GM23338 (cell line): ENCODE results near the gene CCL17. TPM values are rescaled to one million over a fixed set of nuclear protein-coding genes. Genes with fewer than 3 reads are reported as not detected.

Source experiments
- ATAC-seq: fragments of 200-7000 bp; cut with Tn5 transposase; 3 replicates; pipeline ENCODE4 v1.9.1; 2020
- DNase-seq: peaks from one replicate; pipeline ENCODE4 v3.0.0-alpha.2; 2015; ENCODE audit warnings: low spot score
- H2AFZ ChIP-seq: fragments of 200-600 bp; sonication (generic); 2 replicates; pipeline ENCODE4 v1.8.0; 2016; ENCODE audit warnings: antibody characterized with exemption, mild to moderate bottlenecking, moderate library complexity
- H3F3A ChIP-seq: fragments of 200-600 bp; sonication (generic); replicated peaks from 2 replicates; pipeline ENCODE4 v1.8.0; 2017; ENCODE audit warnings: antibody characterized with exemption, mixed run types, low read depth
- H3K27ac ChIP-seq: fragments of 200-600 bp; sonication (generic); 2 replicates; pipeline ENCODE4 v1.6.1; 2016; ENCODE audit warnings: low read depth
- H3K27me3 ChIP-seq: fragments of 200-600 bp; sonication (generic); 2 replicates; pipeline ENCODE4 v1.8.0; 2016; ENCODE audit warnings: mild to moderate bottlenecking, mixed run types, moderate library complexity; ENCODE audit not compliant: insufficient read depth
- H3K36me3 ChIP-seq: fragments of 200-600 bp; sonication (generic); 2 replicates; pipeline ENCODE4 v1.8.0; 2016; ENCODE audit warnings: mild to moderate bottlenecking; ENCODE audit not compliant: insufficient read depth
- H3K4me1 ChIP-seq: fragments of 200-600 bp; sonication (generic); 2 replicates; pipeline ENCODE4 v1.8.0; 2016; ENCODE audit warnings: mild to moderate bottlenecking, moderate library complexity; ENCODE audit not compliant: insufficient read depth
- H3K4me2 ChIP-seq: fragments of 200-600 bp; sonication (generic); 2 replicates; pipeline ENCODE4 v1.7.1; 2017; ENCODE audit warnings: mixed run types
- H3K4me3 ChIP-seq: fragments of 200-600 bp; sonication (generic); 2 replicates; pipeline ENCODE4 v1.6.1; 2016; ENCODE audit warnings: mixed run types
- H3K79me2 ChIP-seq: fragments of 200-600 bp; sonication (generic); replicated peaks from 2 replicates; pipeline ENCODE4 v1.8.0; 2017; ENCODE audit warnings: mild to moderate bottlenecking; ENCODE audit not compliant: insufficient read depth
- H3K9me2 ChIP-seq: fragments of 200-600 bp; sonication (generic); 2 replicates; pipeline ENCODE4 v1.8.0; 2017; ENCODE audit not compliant: insufficient read depth
- H4K20me1 ChIP-seq: fragments of 200-600 bp; sonication (generic); replicated peaks from 2 replicates; pipeline ENCODE4 v1.8.0; 2017; ENCODE audit warnings: mild to moderate bottlenecking; ENCODE audit not compliant: insufficient read depth
- H3K27ac Mint-ChIP-seq: 2 replicates; pipeline ENCODE4 v1.8.0; 2020; ENCODE audit warnings: inconsistent platforms, mild to moderate bottlenecking, moderate library complexity, mixed read lengths
- H3K27me3 Mint-ChIP-seq: 3 replicates; pipeline ENCODE4 v1.8.0; 2022; ENCODE audit warnings: low read depth, mild to moderate bottlenecking, moderate library complexity, mixed read lengths, inconsistent platforms; ENCODE audit not compliant: insufficient read depth, poor library complexity
- H3K36me3 Mint-ChIP-seq: 3 replicates; pipeline ENCODE4 v1.8.0; 2021; ENCODE audit warnings: low read depth, mild to moderate bottlenecking, inconsistent platforms, moderate library complexity, mixed read lengths
- H3K4me1 Mint-ChIP-seq: 3 replicates; pipeline ENCODE4 v1.8.0; 2020; ENCODE audit warnings: mild to moderate bottlenecking, inconsistent platforms, mixed read lengths
- H3K4me3 Mint-ChIP-seq: 3 replicates; pipeline ENCODE4 v1.8.0; 2021; ENCODE audit warnings: moderate library complexity, mild to moderate bottlenecking, inconsistent platforms, mixed read lengths
- H3K9me3 Mint-ChIP-seq: 3 replicates; pipeline ENCODE4 v1.8.0; 2020; ENCODE audit warnings: moderate library complexity, mild to moderate bottlenecking, inconsistent platforms, mixed read lengths
- CREB1 ChIP-seq: fragments of 250-450 bp; sonication (Bioruptor Pico); IDR thresholded peaks from 2 replicates; pipeline ENCODE4 v1.5.0; 2020; ENCODE audit warnings: low read depth, mild to moderate bottlenecking, moderate library complexity
- CTCF ChIP-seq, 2 experiments: fragments of 200-600 bp in 1 of 2; sonication (generic) in 1 of 2; conservative IDR thresholded peaks; 2 replicates each; pipeline versions ENCODE4 v1.5.1 to v1.6.1; 2016 to 2017; ENCODE audit warnings: antibody characterized with exemption in 2 of 2, low read depth in 2 of 2, mild to moderate bottlenecking in 2 of 2, moderate library complexity in 1 of 2
- EZH2 ChIP-seq: fragments of 200-600 bp; sonication (generic); IDR thresholded peaks from one replicate; pipeline ENCODE4 v1.8.0; 2017; ENCODE audit warnings: antibody characterized with exemption, mild to moderate bottlenecking, low read depth; ENCODE audit not compliant: unreplicated experiment
- EZH2phosphoT487 ChIP-seq: fragments of 200-600 bp; sonication (generic); IDR thresholded peaks from one replicate; pipeline ENCODE4 v1.8.1; 2018; ENCODE audit warnings: antibody characterized with exemption; ENCODE audit not compliant: unreplicated experiment
- JUNB ChIP-seq: IDR thresholded peaks from one replicate; pipeline ENCODE4 v1.6.1; 2016; ENCODE audit warnings: antibody characterized with exemption; ENCODE audit not compliant: unreplicated experiment
- NANOG ChIP-seq: IDR thresholded peaks from 2 replicates; pipeline ENCODE4 v1.6.1; 2016; ENCODE audit warnings: antibody characterized with exemption, borderline replicate concordance
- POLR2AphosphoS5 ChIP-seq: IDR thresholded peaks from 2 replicates; pipeline ENCODE4 v1.6.1; 2016; ENCODE audit warnings: antibody characterized with exemption, low read depth
- STAT1 ChIP-seq: IDR thresholded peaks from one replicate; pipeline ENCODE4 v1.6.1; 2016; ENCODE audit warnings: antibody characterized with exemption; ENCODE audit not compliant: unreplicated experiment
- ZNF114 ChIP-seq: fragments of 250-450 bp; sonication (Bioruptor Pico); IDR thresholded peaks from 2 replicates; pipeline ENCODE4 v1.5.0; 2020; ENCODE audit warnings: mild to moderate bottlenecking, moderate library complexity
- ZNF331 ChIP-seq: fragments of 250-450 bp; sonication (Bioruptor Pico); IDR thresholded peaks from 2 replicates; pipeline ENCODE4 v1.5.0; 2020; ENCODE audit warnings: low read depth, mild to moderate bottlenecking, moderate library complexity
- polyA plus RNA-seq: library from polyadenylated mRNA; unstranded; fragments of >200 nt; fragmentation: Nextera tagmentation; extraction: Ambion mirVana; gene quantifications from 2 replicates; pipeline ENCODE4 v1.2.1, GENCODE V29; 2016
- total RNA-seq: library from RNA; depleted of rRNA; stranded (reverse); fragments of >200 nt; shearing (Covaris generic); gene quantifications from 2 replicates; pipeline ENCODE4 v1.2.3, GENCODE V29; 2014
- TF ChIP-seq, protein P1 (sequence below): IDR thresholded peaks from one replicate; pipeline ENCODE4 v1.6.1; 2018; ENCODE audit warnings: antibody characterized with exemption; ENCODE audit not compliant: unreplicated experiment

Gene CCL17
- total and polyA plus RNA-seq, 2 experiments from 2014 or later = not detected

DNA sequence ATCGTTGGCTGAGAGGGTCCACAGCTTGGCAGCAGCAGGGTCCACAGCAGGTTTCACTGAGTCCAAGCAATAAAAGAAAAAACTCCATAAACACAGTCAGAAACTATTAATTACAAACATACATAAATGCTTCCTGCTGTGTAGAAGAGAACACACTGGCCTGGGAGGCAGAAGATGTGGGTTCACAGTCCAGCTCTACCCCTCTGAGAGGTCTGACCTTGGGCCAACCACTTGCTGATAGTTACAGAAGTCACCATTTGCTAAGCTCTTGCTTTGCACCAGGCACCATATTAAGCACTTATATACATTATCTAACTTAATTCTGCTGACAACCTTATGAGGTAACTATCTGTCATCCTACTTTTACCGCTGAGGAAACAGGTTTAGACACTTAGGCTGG is 27.9 kb downstream of the CCL17 start:
- peaks cover 70% of the 10 kb centered on the region for H3K36me3 ChIP-seq

DNA sequence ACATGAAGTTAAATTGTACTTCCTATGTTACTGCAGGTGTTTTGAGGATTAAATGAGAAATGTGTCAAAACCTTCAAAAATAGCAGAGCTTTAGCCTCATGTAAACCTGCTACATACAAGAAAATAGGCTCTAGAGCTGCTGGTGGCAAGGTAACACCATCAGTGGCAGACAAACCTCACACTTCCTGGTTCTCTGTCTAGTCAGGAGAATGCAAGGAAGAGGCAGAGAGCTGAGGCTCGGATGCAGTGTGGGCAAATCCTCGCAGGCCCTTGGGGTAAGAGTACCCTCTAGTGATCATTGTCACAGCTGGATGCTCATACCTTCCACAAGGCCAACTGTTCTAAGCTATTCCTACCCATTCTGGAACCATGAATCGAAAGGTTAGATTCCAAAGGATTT is 28.4 kb downstream of the CCL17 start:
- H3K4me3 ChIP-seq = no peak overlapping the region
- H3K36me3 ChIP-seq = peaks cover 68% of the 10 kb centered on the region
- no peak overlapping the region for H3K4me2 ChIP-seq
- Mint-ChIP-seq H3K9me3 (no peaks in the 10 kb centered on the region; the same call in 2 of the 3 replicates), H3K4me3 (no peak overlapping the region), H3K4me1 (no peaks in the 10 kb centered on the region), H3K36me3 (peaks cover 74% of the 10 kb centered on the region), H3K27ac (no peak overlapping the region), H3K27me3 (no peaks in the 10 kb centered on the region)
- no peaks in the 10 kb centered on the region for H3K9me2 ChIP-seq
- no peak overlapping the region for H2AFZ ChIP-seq
- H3F3A ChIP-seq = no peaks in the 10 kb centered on the region
- H3K79me2 ChIP-seq = no peaks in the 10 kb centered on the region
- H4K20me1 ChIP-seq = peaks cover 1% of the 10 kb centered on the region
- H3K27me3 ChIP-seq = no peaks in the 10 kb centered on the region
- DNase-seq (no peak), ATAC-seq (no peak)
- H3K4me1 ChIP-seq = no peaks in the 10 kb centered on the region
- no peak overlapping the region for H3K27ac ChIP-seq
- TF ChIP-seq NANOG = no peak
- TF ChIP-seq EZH2 = no peak
- no peak for TF ChIP-seq CREB1 (CRISPR knock-in tag)
- TF ChIP-seq, protein P1, sequence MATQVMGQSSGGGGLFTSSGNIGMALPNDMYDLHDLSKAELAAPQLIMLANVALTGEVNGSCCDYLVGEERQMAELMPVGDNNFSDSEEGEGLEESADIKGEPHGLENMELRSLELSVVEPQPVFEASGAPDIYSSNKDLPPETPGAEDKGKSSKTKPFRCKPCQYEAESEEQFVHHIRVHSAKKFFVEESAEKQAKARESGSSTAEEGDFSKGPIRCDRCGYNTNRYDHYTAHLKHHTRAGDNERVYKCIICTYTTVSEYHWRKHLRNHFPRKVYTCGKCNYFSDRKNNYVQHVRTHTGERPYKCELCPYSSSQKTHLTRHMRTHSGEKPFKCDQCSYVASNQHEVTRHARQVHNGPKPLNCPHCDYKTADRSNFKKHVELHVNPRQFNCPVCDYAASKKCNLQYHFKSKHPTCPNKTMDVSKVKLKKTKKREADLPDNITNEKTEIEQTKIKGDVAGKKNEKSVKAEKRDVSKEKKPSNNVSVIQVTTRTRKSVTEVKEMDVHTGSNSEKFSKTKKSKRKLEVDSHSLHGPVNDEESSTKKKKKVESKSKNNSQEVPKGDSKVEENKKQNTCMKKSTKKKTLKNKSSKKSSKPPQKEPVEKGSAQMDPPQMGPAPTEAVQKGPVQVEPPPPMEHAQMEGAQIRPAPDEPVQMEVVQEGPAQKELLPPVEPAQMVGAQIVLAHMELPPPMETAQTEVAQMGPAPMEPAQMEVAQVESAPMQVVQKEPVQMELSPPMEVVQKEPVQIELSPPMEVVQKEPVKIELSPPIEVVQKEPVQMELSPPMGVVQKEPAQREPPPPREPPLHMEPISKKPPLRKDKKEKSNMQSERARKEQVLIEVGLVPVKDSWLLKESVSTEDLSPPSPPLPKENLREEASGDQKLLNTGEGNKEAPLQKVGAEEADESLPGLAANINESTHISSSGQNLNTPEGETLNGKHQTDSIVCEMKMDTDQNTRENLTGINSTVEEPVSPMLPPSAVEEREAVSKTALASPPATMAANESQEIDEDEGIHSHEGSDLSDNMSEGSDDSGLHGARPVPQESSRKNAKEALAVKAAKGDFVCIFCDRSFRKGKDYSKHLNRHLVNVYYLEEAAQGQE = no peak
- TF ChIP-seq STAT1 = no peak
- TF ChIP-seq EZH2phosphoT487 = no peak
- TF ChIP-seq ZNF331 = no peak
- TF ChIP-seq JUNB = no peak
- TF ChIP-seq ZNF114 (CRISPR knock-in tag) = no peak
- TF ChIP-seq POLR2AphosphoS5 = no peak
- TF ChIP-seq CTCF (conservative IDR thresholded peaks at IDR 0.05; ENCODE audit: low read depth in 2 of 2) = no peak

More for the DNA sequence above, 27.9 kb downstream of the CCL17 start:
- no peak overlapping the region for H2AFZ ChIP-seq
- no peak overlapping the region for H3K27ac ChIP-seq
- TF ChIP-seq CREB1 (CRISPR knock-in tag) (no peak), NANOG (no peak), POLR2AphosphoS5 (no peak)
- H3K4me3 ChIP-seq = no peak overlapping the region
- Mint-ChIP-seq H3K36me3 (peaks cover 76% of the 10 kb centered on the region), H3K4me1 (no peaks in the 10 kb centered on the region), H3K27ac (no peak overlapping the region), H3K9me3 (no peaks in the 10 kb centered on the region; the same call in 2 of the 3 replicates), H3K4me3 (no peak overlapping the region), H3K27me3 (no peaks in the 10 kb centered on the region)
- no peaks in the 10 kb centered on the region for H3K79me2 ChIP-seq
- no peak for DNase-seq
- H3K4me1 ChIP-seq = no peaks in the 10 kb centered on the region
- H4K20me1 ChIP-seq = peaks cover 1% of the 10 kb centered on the region; the same call in 1 of the 2 replicates
- H3K9me2 ChIP-seq = no peaks in the 10 kb centered on the region
- H3K27me3 ChIP-seq = no peaks in the 10 kb centered on the region
- ATAC-seq = no peak
- H3K4me2 ChIP-seq = no peak overlapping the region
- no peaks in the 10 kb centered on the region for H3F3A ChIP-seq
